Measurements from ENCODE around the gene SBF2.

Gene SBF2

DNA sequence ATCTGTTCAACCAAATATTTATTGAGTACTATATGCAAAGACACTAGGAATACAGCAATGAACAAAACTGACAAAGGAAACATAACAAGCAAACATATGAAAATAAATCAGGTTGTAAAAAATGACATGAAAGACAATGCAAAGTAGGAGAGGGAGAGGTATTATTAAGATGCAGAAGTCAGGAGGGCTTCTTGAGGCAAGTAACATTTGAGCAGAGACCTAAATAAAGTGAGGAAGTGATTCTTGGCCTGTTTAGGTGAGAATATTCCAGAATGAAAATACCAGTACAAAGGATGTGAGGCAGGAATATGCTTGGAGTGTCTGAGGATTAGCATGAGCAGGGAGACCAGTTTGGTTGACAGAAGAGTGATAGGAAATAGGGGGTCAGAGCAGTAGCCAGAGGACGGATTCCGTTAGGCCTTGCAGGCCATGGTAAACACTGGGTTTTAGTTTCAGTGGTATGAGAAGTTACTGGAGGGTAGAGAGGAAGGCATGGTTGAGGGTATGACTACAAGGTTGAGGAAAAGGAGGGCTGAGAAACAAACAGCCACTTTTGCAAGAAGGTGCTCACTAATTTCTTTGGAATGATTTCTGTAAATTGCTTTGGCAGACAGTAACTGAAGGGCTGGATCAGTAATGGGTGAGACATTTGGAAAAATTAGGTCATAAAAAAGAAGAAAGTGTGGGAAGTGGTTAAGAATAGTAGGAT lies 438.3 kb downstream of the SBF2 start:
- peak; percentile 15 for DNase-seq (ENCODE audit: low read depth)
- H3K4me3 ChIP-seq (ENCODE audit: low read length) = no peak overlapping the region
- TF ChIP-seq CTCF (IDR thresholded peaks at IDR 0.05; ENCODE audit: insufficient read depth, low read depth, low read length, missing control alignments) = no peak

DNA sequence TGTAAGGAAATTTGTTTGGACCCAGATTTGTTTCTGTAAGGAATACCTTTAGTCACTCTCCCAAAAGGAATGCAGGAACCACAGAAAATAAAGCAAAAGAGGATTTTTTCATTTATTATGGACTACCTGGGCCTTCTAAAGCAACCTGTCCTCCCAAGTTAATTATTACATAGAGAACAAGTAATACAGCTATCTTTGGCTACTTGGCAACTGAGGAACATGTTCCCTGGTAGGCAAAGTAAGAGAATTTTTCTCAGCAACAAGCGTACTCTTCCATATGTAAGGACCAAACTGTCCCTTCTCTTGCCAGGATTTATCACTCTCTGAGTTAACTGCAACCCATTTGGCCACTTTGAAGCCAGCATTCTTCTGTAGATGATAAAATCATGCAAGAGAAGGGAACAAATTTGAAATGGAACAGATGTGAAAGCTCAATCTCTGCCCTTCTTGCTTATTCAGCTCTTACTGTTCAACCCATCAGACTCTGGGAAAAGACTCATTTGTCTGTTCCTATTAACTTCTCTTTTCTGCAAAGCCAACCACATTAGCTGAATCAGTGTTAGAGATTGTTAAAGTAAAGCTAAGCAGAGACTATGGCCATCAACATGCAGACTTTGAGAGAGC lies 440.0 kb downstream of the SBF2 start:
- DNase-seq (ENCODE audit: low read depth) = no peak
- H3K4me3 ChIP-seq (ENCODE audit: low read length) = no peak overlapping the region
- no peak for TF ChIP-seq CTCF (IDR thresholded peaks at IDR 0.05; ENCODE audit: insufficient read depth, low read depth, low read length, missing control alignments)

DNA sequence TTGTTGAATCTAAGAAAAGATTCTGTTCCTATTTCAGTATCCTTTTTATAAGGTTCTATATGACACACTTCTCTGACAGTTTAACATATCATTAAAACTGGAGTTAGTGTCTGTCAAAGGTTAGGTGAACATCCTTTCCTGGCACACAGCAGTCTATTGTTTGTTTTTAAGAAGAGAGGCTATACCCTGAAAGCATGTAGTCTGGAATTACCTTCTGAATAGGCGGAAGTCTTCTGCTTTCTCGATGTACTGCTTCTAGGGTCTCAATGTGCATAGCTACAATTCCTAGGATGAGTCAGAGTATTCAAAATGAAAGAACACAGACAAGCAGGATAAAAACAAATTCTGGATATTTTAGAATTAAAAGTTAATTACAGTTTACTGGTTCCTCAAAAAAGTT lies 441.6 kb downstream of the SBF2 start:
- no peak for DNase-seq (ENCODE audit: low read depth)
- no peak overlapping the region for H3K4me3 ChIP-seq (ENCODE audit: low read length)
- TF ChIP-seq CTCF (IDR thresholded peaks at IDR 0.05; ENCODE audit: insufficient read depth, low read depth, low read length, missing control alignments) = no peak

DNA sequence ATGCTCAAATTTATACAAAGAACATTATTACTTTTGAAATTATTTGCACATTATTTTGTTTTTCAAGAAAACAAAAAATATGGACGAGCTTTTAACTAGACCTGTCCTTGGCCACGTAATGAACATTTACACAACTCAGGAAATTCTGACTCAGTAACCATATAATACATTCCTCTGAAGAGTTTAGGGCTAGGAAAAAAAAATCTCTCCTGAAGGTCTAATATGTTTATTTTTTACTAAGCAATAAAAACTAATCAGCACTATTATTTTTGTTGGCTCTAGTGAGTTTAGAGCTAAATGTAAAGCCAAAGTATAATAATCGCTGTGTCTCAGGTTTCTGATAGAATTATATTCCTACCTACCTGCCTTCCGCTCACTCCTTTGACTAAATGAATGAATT lies 442.7 kb downstream of the SBF2 start:
- TF ChIP-seq CTCF (IDR thresholded peaks at IDR 0.05; ENCODE audit: insufficient read depth, low read depth, low read length, missing control alignments) = no peak
- H3K4me3 ChIP-seq (ENCODE audit: low read length) = no peak overlapping the region
- peak; percentile 42 for DNase-seq (ENCODE audit: low read depth)

DNA sequence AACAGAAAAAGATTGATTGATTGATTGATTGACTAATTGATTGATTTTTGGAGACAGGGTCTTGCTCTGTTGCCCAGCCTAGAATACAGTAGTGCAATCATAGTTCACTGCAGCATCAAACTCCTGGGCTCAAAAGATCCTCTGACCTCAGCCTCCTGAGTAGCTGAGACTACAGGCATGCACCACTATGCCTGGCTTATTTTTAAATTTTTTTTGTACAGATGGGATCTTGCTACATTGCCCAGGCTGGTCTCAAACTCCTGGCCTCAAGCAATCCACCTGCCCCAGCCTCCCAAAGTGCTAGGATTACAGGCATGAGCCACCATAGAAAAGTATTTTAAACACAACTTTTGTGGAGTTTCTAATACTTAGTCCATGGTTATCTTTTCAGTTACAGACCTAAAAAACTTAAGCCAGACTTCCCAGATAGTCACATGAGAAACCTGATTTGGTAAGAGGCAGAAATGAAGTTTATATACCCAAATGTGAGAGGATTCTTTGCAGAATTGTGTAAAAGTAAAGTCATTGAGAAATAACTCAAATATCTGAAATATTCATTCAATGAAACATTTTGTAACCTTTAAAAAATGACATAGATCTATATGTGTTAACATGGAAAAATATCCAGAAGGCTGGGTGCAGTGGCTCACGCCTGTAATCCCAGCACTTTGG lies 443.7 kb downstream of the SBF2 start:
- TF ChIP-seq CTCF (IDR thresholded peaks at IDR 0.05; ENCODE audit: insufficient read depth, low read depth, low read length, missing control alignments) = no peak
- no peak overlapping the region for H3K4me3 ChIP-seq (ENCODE audit: low read length)
- no peak for DNase-seq (ENCODE audit: low read depth)

DNA sequence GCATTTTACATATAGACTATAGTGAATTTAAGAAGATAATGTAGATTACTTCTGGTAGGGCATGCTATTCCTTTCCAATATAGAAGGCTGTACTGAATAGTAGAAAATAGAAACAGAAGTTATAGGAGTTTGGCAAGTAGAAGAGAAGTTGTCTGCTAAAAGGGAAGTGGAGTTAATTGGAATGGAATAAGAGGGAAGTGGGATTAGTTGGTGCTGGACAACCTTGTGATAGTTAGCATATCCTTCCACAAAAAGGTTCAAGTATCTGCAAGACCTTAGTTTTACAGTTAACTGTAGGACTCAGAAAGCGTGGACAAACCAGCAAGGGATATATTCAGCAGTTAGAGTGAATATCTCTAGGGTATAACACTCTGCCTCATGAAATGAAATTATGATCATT lies 444.6 kb downstream of the SBF2 start:
- DNase-seq (ENCODE audit: low read depth) = no peak
- no peak for TF ChIP-seq CTCF (IDR thresholded peaks at IDR 0.05; ENCODE audit: insufficient read depth, low read depth, low read length, missing control alignments)
- H3K4me3 ChIP-seq (ENCODE audit: low read length) = no peak overlapping the region
